Trophoblast cell (in vitro differentiated cells and primary cell): Measurements from ENCODE around the gene RGS9.

ENCODE experiments used
- DNase-seq, 2 donors: peaks; one replicate each; pipeline ENCODE4 v3.0.0-alpha.2; 2016
- H2AFZ ChIP-seq: 2 replicates; pipeline ENCODE4 v1.6.1; 2013; ENCODE audit warnings: low read length, moderate library complexity, mild to moderate bottlenecking; ENCODE audit not compliant: insufficient read depth, poor library complexity
- H2AK5ac ChIP-seq: 2 replicates; pipeline ENCODE4 v1.6.1; 2013; ENCODE audit warnings: mild to moderate bottlenecking, low read length
- H2BK120ac ChIP-seq: 2 replicates; pipeline ENCODE4 v1.6.1; 2013; ENCODE audit warnings: low read length, mild to moderate bottlenecking, moderate library complexity; ENCODE audit not compliant: insufficient read depth, poor library complexity
- H2BK12ac ChIP-seq: 2 replicates; pipeline ENCODE4 v1.6.1; 2013; ENCODE audit warnings: mild to moderate bottlenecking, low read length, moderate library complexity
- H2BK5ac ChIP-seq: 2 replicates; pipeline ENCODE4 v1.6.1; 2013; ENCODE audit warnings: low read length, low read depth, moderate library complexity, mild to moderate bottlenecking; ENCODE audit not compliant: poor library complexity
- H3K14ac ChIP-seq: 2 replicates; pipeline ENCODE4 v1.6.1; 2013; ENCODE audit warnings: mild to moderate bottlenecking, low read length
- H3K18ac ChIP-seq: 2 replicates; pipeline ENCODE4 v1.6.1; 2013; ENCODE audit warnings: mild to moderate bottlenecking, low read length
- H3K23ac ChIP-seq: 2 replicates; pipeline ENCODE4 v1.6.1; 2013; ENCODE audit warnings: low read length
- H3K27ac ChIP-seq: 2 replicates; pipeline ENCODE4 v1.5.1; 2013; ENCODE audit warnings: low read depth, mild to moderate bottlenecking, inconsistent platforms, low read length, moderate library complexity
- H3K27me3 ChIP-seq: 2 replicates; pipeline ENCODE4 v1.6.1; 2013; ENCODE audit warnings: inconsistent platforms, mild to moderate bottlenecking, low read length, moderate library complexity; ENCODE audit not compliant: insufficient read depth
- H3K36me3 ChIP-seq, 2 experiments: 1 replicate in 1 of 2; 2 replicates in 1 of 2; pipeline ENCODE4 v1.6.1; 2013; ENCODE audit warnings: low read length in 2 of 2, mild to moderate bottlenecking in 2 of 2, moderate library complexity in 1 of 2; ENCODE audit not compliant: insufficient read depth in 2 of 2, control insufficient read depth in 1 of 2
- H3K4ac ChIP-seq: 2 replicates; pipeline ENCODE4 v1.6.1; 2013; ENCODE audit warnings: low read depth, mild to moderate bottlenecking, low read length, moderate library complexity
- H3K4me1 ChIP-seq, 2 experiments: 1 replicate in 1 of 2; 2 replicates in 1 of 2; pipeline ENCODE4 v1.6.1; 2013; ENCODE audit warnings: low read length in 2 of 2, mild to moderate bottlenecking in 2 of 2, moderate library complexity in 1 of 2; ENCODE audit not compliant: insufficient read depth in 2 of 2, control insufficient read depth in 1 of 2
- H3K4me2 ChIP-seq: 2 replicates; pipeline ENCODE4 v1.6.1; 2013; ENCODE audit warnings: inconsistent platforms, mild to moderate bottlenecking, low read length, moderate library complexity
- H3K4me3 ChIP-seq: 2 replicates; pipeline ENCODE4 v1.5.1; 2013; ENCODE audit warnings: mild to moderate bottlenecking, low read depth, low read length, inconsistent platforms
- H3K79me1 ChIP-seq: one replicate; pipeline ENCODE4 v1.6.1; 2013; ENCODE audit warnings: low read length
- H3K79me2 ChIP-seq: 2 replicates; pipeline ENCODE4 v1.6.1; 2013; ENCODE audit warnings: low read length, mild to moderate bottlenecking; ENCODE audit not compliant: control insufficient read depth, insufficient read depth, poor library complexity
- H3K9ac ChIP-seq: 2 replicates; pipeline ENCODE4 v1.6.1; 2013; ENCODE audit warnings: mild to moderate bottlenecking, low read length
- H3K9me3 ChIP-seq: 2 replicates; pipeline ENCODE4 v1.6.1; 2013; ENCODE audit warnings: low read depth, mild to moderate bottlenecking, control low read depth, inconsistent platforms, low read length; ENCODE audit not compliant: insufficient read depth
- H4K12ac ChIP-seq: 2 replicates; pipeline ENCODE4 v1.6.1; 2013; ENCODE audit warnings: low read depth, mild to moderate bottlenecking, low read length, moderate library complexity
- H4K8ac ChIP-seq: 2 replicates; pipeline ENCODE4 v1.6.1; 2013; ENCODE audit warnings: low read depth, mild to moderate bottlenecking, low read length, moderate library complexity
- H4K91ac ChIP-seq: one replicate; pipeline ENCODE4 v1.6.1; 2013; ENCODE audit warnings: low read depth, mild to moderate bottlenecking, low read length, moderate library complexity
- WGBS: extraction: QIAGEN DNeasy Blood & Tissue Kit; methylation state at CpG from one replicate; pipeline ENCODE4 v1.1.7; 2013; ENCODE audit warnings: missing lambda C conversion rate; ENCODE audit not compliant: insufficient read length, insufficient coverage; ENCODE audit errors: extremely low coverage; 5-methylcytosine and 5-hydroxymethylcytosine counted together

Gene RGS9

GRCh38 chr17:65104541-65104940 is 32.6 kb upstream of the RGS9 start:
- Histone ChIP-seq H3K27me3 (no peaks in the 10 kb centered on the region), H3K4me1 (peaks cover 4 to 10% of the 10 kb centered on the region in 2 experiments), H3K4me2 (no peak overlapping the region), H2AK5ac (no peak overlapping the region), H2BK120ac (no peak overlapping the region), H3K4me3 (no peak overlapping the region), H3K14ac (no peak overlapping the region), H3K79me1 (peaks cover 3% of the 10 kb centered on the region), H3K9ac (no peak overlapping the region), H3K23ac (no peak overlapping the region), H4K12ac (no peak overlapping the region), H4K91ac (no peak overlapping the region), H3K79me2 (no peaks in the 10 kb centered on the region), H4K8ac (no peak overlapping the region), H3K18ac (no peak overlapping the region), H3K9me3 (no peaks in the 10 kb centered on the region), H2AFZ (no peak overlapping the region), H2BK5ac (no peak overlapping the region), H3K4ac (no peak overlapping the region), H3K27ac (no peak overlapping the region), H2BK12ac (no peak overlapping the region), H3K36me3 (no peaks in the 10 kb centered on the region)
- no peak for DNase-seq

GRCh38 chr17:65104973-65105372 is 32.2 kb upstream of the RGS9 start:
- Histone ChIP-seq H3K27ac (no peak overlapping the region), H4K91ac (no peak overlapping the region), H3K4me2 (no peak overlapping the region), H3K9ac (no peak overlapping the region), H3K4ac (no peak overlapping the region), H3K79me2 (no peaks in the 10 kb centered on the region), H2AFZ (no peak overlapping the region), H3K14ac (no peak overlapping the region), H2BK12ac (no peak overlapping the region), H2BK120ac (no peak overlapping the region), H3K4me3 (no peak overlapping the region), H3K4me1 (peaks cover 4 to 9% of the 10 kb centered on the region in 2 experiments), H3K23ac (no peak overlapping the region), H2AK5ac (no peak overlapping the region), H4K12ac (no peak overlapping the region), H3K18ac (no peak overlapping the region), H4K8ac (no peak overlapping the region), H2BK5ac (no peak overlapping the region), H3K27me3 (no peaks in the 10 kb centered on the region), H3K9me3 (no peaks in the 10 kb centered on the region), H3K36me3 (no peaks in the 10 kb centered on the region), H3K79me1 (peaks cover 3% of the 10 kb centered on the region)
- no peak for DNase-seq
- no CpG with 5 or more reads among the region's 6 CpGs for WGBS

- Histone ChIP-seq H2BK120ac (no peak overlapping the region), H3K4me3 (no peak overlapping the region), H3K23ac (no peak overlapping the region), H3K18ac (no peak overlapping the region), H4K91ac (no peak overlapping the region), H3K4ac (no peak overlapping the region), H4K8ac (no peak overlapping the region), H3K14ac (no peak overlapping the region), H3K4me1 (no peaks in the 10 kb centered on the region), H3K9ac (no peak overlapping the region), H3K4me2 (no peak overlapping the region), H4K12ac (no peak overlapping the region), H3K27me3 (no peaks in the 10 kb centered on the region), H3K79me1 (no peaks in the 10 kb centered on the region), H2AK5ac (no peak overlapping the region), H3K79me2 (no peaks in the 10 kb centered on the region), H2BK5ac (no peak overlapping the region), H2BK12ac (no peak overlapping the region), H2AFZ (no peak overlapping the region), H3K27ac (no peak overlapping the region), H3K9me3 (no peaks in the 10 kb centered on the region), H3K36me3 (no peaks in the 10 kb centered on the region)
- no CpG with 5 or more reads among the region's 6 CpGs for WGBS
- DNase-seq = no peak
Observed at GRCh38 chr17:65108152-65108551, 29.0 kb upstream of the RGS9 start.

- no peak for DNase-seq
- no peak overlapping the region for H3K27ac ChIP-seq
- no peaks in the 10 kb centered on the region for H3K79me2 ChIP-seq
- H2BK5ac ChIP-seq = no peak overlapping the region
- no peaks in the 10 kb centered on the region for H3K27me3 ChIP-seq
- H3K4me3 ChIP-seq = no peak overlapping the region
- no peak overlapping the region for H3K18ac ChIP-seq
- no peak overlapping the region for H4K12ac ChIP-seq
- no CpG with 5 or more reads among the region's 6 CpGs for WGBS
- H2BK120ac ChIP-seq = no peak overlapping the region
- no peak overlapping the region for H4K91ac ChIP-seq
- H2BK12ac ChIP-seq = no peak overlapping the region
- no peak overlapping the region for H4K8ac ChIP-seq
- no peaks in the 10 kb centered on the region for H3K79me1 ChIP-seq
- no peaks in the 10 kb centered on the region for H3K36me3 ChIP-seq
- no peaks in the 10 kb centered on the region for H3K4me1 ChIP-seq
- no peak overlapping the region for H3K14ac ChIP-seq
- H3K23ac ChIP-seq = no peak overlapping the region
- no peak overlapping the region for H3K9ac ChIP-seq
- no peak overlapping the region for H2AK5ac ChIP-seq
- H3K4me2 ChIP-seq = no peak overlapping the region
- H2AFZ ChIP-seq = no peak overlapping the region
- H3K4ac ChIP-seq = no peak overlapping the region
- no peaks in the 10 kb centered on the region for H3K9me3 ChIP-seq
Observed at GRCh38 chr17:65109543-65109942, 27.6 kb upstream of the RGS9 start.
